G401.6 (cell line): Measurements from ENCODE around the gene KCTD19.
"Not testable (repeated sequence)": the region's sequence is repeated elsewhere in the genome, so short reads cannot be mapped to it uniquely, and the experiment has no call there.

ENCODE experiments used
- FAIRE-seq: peaks from 2 replicates; lab custom pipeline; 2012; peaks lifted over from hg19 to GRCh38; lab: Jason Lieb, UNC

The KCTD19 gene

DNA sequence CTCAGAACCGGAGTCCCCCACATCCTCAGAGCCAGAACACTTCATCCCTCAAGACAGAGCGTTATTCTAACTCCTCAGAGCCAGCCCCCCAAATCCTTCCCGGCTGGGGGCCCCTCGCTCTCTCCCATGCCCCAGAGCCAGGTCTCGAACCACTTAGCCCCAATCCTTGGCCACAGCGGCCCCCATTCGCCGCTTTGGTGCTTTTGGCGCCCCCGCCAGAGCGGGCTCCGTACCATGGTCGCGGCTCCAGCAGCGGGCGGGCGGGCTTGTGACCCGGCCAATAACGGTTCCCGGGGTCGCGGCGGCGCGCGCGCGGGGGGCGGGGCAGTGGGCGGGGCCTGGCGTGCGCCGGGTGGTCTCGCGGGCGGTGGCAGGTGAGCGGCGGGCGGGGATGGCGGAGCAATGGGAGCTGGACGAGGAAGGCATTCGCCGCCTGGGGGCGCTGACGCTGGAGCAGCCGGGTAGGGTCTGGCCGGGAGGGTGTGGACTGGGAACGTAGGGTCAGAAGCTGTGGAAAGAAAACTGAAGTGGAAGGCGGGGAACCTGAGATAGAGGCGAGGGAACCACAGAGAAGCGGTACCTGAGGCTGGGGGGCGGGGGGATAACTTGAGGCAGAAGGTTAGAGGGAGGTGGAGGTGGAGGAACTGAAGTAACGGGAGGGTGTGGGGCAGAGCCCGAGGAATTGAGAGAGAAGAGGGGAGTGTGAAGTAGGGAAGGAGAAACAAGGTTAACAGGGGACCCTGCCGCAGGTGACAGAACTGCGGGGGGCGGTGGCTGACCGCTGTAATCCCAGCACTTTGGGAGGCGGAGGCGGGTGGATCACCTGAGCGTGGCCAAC, at the start of gene KCTD19, which contains the start of gene LRRC36:
KCTD19 (minus strand) TSS at position 270 of the 838 bp plus-strand sequence; CDS start at position 236, 34 bp downstream.
LRRC36 (plus strand) TSS at position 344 of the 838 bp plus-strand sequence; CDS start at position 392, 48 bp downstream.
- FAIRE-seq, result no peak

GRCh38 chr16:67376012-67376411, 49.5 kb upstream of the KCTD19 start:
- FAIRE-seq, result not testable (repeated sequence)

DNA sequence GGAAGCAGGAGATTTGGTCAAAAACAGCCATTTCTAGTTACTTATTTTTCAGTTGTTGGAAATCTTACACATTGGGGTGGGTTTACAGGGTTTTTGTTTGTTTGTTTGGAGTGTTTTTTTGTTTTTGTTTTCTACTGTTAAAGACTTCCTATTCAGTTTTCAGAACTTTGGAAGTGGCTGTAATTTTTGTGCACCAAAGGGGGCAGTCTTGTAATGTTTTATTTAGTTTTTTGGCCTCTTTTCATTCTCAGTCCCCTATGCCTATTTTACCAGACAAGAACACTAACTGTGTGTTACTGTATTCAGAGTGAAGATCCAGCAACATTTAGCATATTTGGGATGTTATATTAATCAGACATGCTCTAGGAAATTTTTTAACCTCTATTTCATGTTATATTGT, 46.1 kb upstream of the KCTD19 start:
- FAIRE-seq, result peak; percentile 86

DNA sequence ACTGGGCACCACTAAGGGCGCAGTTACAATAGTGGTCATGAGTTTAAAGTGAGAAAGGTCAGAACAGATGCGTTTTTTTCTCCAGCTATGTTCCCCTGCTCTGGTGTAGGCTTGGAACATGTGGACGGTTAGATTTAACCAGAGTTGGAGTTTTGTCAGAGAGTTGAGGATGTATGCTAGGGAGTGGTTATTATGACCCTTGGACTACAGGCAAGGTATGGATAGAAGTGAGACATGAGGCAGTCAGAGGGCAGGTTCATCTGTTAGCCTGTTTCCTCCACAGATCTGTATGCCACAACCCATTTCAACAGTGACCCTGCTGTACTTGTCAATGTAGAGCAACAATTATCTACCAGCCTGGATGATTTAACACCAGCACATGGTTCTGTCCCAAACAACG, 44.1 kb upstream of the KCTD19 start:
- FAIRE-seq, result no peak

- FAIRE-seq, result no peak
These were observed 38.2 kb upstream of the KCTD19 start for GRCh38 chr16:67364600-67365235.

DNA sequence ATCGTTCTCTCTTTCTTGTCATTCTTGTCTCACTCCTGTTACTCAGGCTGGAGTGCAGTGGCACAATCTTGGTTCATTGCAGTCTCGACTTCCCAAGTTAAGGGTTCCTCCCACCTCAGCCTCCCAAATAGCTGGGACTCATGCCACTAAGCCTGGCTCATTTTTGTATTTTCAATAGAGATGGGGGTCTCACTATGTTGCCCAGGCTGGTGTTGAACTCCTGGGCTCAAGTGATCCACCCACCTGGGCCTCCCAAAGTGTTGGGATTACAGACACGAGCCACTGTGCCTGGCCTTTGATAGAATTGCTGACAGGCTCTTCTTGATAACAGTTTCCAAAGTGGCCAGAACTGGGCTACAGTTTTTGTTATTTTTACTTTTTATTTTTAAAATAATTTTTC, 34.5 kb upstream of the KCTD19 start:
- no peak for FAIRE-seq

DNA sequence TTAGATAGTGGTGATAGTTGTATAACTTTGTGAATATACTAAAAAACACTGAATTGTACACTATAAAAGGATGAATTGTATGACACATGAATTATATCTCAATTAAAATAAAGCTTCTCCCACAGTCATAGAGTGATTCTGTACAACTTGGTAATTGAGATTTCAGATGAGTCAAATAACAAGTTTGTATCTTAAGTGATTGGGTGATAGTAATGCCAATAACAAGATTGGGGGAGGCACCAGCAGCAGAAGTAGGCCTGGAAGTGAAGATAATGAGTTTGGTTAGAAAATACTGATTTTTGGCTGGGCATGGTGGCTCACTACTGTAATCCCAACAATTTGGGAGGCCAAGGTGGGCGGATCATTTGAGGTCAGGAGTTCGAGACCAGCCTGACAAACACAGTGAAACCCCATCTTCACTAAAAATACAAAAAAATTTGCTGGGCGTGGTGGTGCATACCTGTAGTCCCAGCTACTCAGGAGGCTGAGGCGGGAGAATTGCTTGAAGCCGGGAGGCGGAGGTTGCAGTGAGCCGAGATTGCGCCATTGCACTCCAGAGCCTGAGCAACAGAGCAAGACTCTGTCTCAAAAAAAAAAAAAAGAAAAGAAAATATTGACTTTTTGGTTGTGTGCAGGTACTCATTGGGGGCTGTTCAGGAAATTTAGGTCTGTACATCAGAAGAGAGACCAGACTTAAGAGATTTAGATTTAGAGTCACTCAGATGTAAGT, 33.2 kb upstream of the KCTD19 start:
- FAIRE-seq, result not testable (repeated sequence)

DNA sequence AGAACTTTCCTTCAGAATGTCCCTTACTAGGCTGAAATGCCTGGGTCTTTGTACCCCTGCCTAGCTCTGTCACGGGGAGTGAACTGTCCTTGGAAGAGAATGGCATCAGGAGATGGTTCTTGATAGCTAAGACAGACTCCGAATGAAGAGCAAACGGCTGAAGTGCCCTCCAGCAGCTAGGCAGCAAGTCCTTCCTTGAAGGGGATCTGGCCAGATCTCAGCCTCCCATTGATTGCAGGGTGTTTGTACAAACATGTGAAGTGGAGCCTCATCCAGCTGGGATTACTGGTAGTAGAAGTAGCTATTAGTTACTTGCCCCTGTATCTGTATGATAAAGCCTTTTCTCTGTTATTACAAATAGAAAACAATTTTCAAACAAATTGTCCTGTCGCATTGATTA, 31.0 kb upstream of the KCTD19 start:
- no peak for FAIRE-seq

DNA sequence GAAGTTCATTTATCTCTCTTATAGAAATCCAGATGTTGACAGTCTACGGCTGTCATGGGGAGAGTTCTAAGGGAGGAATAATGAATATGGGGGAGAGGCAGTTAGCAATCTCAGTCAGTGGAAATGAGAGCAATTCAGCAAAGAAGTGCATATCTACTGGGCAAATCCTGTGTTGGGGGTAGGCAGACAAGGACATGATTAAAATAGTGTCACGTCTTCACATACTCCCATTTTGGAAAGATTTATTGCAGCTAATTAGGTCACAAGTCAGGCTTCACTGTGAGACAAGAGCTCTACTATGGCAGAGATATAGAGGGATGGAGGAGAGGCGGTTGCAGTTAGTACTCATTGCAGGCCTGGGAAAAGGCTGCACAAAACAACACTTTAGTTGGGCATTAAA, 29.9 kb upstream of the KCTD19 start:
- no peak for FAIRE-seq

DNA sequence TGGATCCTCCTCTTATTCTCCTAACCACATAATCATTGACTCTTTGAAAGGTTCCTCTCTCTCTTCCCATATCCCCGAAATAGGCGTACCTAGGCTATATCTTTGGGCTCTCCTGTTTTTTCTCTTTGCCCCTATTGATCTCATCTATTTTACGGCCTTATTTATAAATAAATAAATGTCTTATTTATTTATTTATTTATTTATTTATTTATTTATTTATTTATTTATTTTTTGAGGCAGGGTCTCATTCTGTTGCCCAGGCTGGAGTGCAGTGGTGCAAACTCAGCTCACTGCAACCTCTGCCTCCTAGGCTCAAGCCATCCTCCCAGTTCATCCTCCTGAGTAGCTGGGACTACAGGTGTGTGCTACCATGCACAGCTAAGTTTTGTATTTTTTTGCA, 25.9 kb upstream of the KCTD19 start:
- FAIRE-seq, result not testable (repeated sequence)

- FAIRE-seq, result no peak
These were observed 23.8 kb upstream of the KCTD19 start for GRCh38 chr16:67350324-67350723.

DNA sequence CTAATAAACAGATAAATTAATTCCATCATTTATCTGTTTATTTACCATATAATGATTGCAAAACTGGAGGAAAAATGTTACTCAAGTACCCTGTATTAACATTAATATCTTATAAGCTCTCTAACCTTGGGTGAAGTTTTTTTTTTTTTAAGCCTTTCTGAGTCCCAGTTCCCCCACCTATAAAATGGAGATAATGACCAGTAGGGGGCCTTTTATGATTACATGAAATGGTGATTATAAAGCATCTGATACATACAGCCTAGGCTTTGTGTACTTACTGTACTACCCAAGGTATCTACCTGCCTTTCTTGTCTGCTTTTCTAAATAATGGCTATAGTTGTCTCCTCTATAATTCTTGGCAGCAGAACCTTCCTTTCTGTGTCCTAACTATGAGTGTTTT, 22.6 kb upstream of the KCTD19 start:
- no peak for FAIRE-seq

DNA sequence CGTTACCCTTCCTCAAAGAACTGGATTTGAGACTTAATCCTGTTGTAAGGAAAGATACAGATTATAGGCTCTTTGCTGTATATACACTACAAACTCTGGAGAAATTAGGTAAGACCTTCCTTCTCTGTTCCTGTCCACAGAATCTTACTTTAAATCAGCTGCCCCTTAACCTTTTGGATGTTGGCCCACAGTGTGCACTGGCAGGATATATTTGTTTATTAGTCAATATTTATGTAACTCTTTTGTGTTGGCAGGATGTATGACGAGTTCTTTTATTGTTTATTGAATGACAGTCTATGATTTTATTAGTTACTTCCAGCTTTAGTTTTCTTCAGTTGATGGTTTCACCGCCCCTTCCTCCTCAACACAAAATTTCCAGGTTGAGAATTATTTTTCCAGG, 19.8 kb upstream of the KCTD19 start:
- no peak for FAIRE-seq

- FAIRE-seq, result no peak
These were observed 18.9 kb upstream of the KCTD19 start for GRCh38 chr16:67345401-67345800.

- FAIRE-seq, result no peak
These were observed 16.1 kb upstream of the KCTD19 start for GRCh38 chr16:67342616-67343015.

DNA sequence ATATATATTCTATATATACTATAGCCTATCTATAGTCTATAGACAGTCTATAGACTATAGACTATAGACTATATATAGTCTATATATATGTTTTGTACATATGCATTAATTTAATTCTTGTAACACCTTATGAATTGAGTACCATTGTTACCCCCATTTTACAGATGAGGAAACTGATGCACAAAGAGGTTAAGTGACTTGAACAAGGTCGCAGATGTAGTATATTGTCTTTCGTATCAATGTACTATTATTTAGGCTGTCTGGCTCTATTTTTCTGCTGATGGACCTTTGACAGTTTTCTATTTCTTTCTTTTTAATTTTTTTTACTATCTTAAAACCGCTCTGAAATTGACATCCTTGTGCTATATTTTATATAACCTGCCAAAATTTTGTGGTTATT, 14.7 kb upstream of the KCTD19 start:
- FAIRE-seq, result no peak

DNA sequence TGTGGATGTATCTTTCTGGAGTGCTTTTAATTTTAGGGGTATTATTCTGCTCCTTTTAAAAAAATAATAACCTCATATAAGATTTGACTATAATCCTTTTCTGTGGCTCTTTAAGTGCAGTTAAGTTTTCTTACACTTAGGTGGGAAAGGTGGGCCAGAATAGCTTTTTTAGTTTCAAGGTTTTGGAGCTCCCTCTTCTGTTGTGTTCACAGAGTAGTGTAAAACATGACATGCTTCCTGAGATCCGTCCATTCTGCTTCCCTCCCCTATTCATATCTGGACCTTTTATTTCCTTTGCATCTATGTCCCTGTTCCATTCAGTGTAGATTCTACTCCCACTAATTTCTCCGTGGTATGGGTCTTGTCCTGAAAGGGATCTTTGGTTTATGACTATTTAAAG, 12.9 kb upstream of the KCTD19 start:
- FAIRE-seq, result peak; percentile 69

DNA sequence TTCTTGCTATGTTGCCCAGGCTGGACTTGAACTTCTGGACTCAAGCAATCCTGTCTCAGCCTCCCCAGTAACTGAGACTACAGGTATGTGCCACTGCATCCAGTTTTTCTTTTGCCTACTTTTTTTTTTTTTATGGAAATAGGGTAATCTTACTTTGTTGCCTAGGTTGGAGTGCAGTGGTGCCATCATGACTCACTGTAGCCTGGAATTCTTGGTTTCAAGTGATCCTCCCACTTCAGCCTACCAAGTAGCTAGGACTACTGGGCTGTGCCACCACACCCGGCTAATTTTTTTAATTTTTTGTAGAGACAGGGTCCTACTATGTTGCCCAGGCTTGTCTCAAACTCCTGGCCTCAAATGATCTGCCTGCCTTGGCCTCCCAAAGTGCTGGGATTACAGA, 10.1 kb upstream of the KCTD19 start:
- no peak for FAIRE-seq

DNA sequence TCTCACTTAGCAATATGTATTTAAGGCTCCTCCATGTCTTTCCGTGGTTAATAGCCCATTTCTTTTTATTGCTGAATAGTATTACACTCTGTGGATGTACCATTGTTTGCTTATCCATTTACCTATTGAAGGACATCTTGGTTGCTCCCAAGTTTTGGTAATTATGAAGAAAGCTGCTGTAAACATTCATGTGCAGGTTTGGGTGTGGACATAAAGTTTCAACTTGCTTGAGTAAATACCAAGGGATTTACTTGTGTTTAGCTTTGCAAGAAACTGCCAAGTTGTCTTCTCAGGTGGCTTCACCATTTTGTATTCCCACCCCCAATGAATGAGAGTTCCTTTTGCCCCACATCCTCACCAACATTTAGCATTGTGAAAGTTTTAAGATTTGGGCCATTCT, 9.6 kb upstream of the KCTD19 start:
- FAIRE-seq, result no peak

GRCh38 chr16:67333315-67333714, 6.8 kb upstream of the KCTD19 start:
- FAIRE-seq, result no peak

DNA sequence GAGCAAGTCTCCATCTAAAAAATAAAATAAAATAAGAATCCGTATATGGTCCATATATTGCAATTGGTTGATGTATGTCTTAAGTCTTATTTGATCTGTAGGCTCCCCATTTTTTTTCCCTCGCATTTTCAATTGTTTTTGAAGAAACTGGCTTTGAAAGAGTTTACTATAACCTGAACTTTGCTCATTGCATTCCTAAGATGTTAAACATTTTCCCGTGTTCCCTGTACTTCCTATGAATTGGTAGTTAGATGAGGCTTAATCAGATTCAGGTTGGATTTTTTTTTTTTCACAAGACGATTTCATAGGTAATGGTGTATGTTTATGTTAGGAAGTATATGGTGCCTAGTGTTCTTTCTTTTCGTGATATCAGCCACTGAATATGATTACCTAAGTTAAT, 3.4 kb upstream of the KCTD19 start:
- no peak for FAIRE-seq

GRCh38 chr16:67327743-67328142, 1.2 kb upstream of the KCTD19 start:
- no peak for FAIRE-seq

DNA sequence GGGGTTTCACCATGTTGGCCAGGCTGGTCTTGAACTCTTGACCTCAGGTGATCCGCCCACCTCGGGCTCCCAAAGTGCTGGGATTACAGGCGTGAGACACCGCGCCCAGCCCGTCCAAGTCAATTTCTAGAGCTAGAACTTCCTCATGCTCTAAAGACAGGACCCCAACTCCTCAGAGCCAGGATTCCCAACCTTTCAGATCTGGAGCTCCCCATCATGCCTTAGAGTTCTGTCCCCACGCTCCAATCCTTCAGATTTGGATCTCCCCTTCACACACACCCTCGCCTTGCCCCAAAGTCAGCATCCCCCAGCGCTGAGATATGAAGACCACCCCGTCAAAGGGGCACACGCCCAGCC, 448 bp downstream of the KCTD19 start:
- FAIRE-seq, result no peak
